Activated CD8-positive, alpha-beta memory T cell treated with anti-CD3 and anti-CD28 coated beads for 1 hour (primary cell): Measurements from ENCODE around the gene FAM120A.

Source experiments
- DNase-seq, 2 donors: peaks; one replicate each; pipeline ENCODE4 v3.0.0-alpha.2; 2020; ENCODE audit warnings: low read depth in 1 of 2; ENCODE audit errors: extremely low read depth in 1 of 2

Gene FAM120A

GRCh38 chr9:93591301-93592007 lies 140.0 kb downstream of the FAM120A start:
- DNase-seq: no peak

- no peak for DNase-seq
Observed at GRCh38 chr9:93592008-93592642, 140.6 kb downstream of the FAM120A start.

DNA sequence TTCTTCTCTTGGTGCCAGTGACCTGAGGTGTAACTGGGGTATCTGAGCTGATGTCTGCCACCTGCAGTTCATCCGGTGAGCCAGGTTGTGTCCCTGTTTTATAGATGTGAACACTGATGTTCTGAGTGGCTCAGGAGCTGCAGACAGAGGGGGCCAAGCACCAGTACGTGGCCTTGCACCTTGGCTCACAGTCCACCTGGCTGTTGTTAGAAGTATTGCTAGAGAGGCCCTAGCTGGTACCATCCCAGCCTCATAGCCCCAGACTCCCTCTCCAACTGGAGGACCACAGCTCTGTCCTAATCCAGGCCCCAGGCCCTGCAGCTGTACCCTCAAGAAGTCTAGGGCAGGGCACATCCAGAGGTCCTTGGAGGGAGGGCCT lies 141.1 kb downstream of the FAM120A start:
- no peak for DNase-seq

GRCh38 chr9:93593144-93593658 lies 141.7 kb downstream of the FAM120A start:
- no peak for DNase-seq

- no peak for DNase-seq
Observed at GRCh38 chr9:93594041-93594756, 142.7 kb downstream of the FAM120A start.

DNA sequence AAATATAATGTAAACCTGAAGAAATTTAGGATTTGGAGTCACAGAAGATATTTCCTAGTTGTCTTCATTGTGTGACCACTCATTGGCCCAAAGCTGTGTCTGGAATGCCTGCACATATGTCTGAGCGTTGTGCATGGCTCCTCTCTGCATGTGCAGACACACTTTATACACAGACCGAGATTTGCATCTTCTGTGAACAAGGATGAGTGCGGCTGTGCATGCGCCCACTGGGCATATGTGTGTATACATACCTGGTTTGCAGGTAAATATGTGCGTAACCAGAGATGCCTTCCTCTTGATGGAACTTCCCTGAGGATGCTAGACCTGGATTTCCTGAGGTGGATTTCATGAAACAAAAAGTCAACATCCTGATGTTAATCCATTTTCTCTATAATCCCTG lies 144.0 kb downstream of the FAM120A start:
- no peak for DNase-seq

GRCh38 chr9:93595861-93596365 lies 144.4 kb downstream of the FAM120A start:
- DNase-seq: no peak

DNA sequence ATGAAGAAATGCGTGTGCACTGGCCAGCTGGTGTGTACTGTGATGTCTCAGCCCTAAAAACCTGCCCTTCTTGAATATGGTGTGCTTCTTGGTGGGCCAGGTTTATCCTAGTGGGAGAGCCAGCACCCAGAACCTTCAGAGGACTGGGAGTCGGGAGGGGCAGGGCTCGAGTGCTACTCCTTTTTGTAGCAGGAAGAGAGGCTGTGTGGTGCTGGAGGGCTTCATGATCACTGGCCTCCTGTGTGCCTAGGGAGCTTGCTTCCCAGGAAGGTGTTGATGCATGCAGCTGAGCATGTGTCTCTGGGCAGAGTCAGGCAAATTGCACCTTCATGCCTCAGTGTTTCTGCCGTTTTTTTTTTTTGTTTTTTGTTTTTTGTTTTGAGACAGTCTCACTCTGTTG lies 144.9 kb downstream of the FAM120A start:
- no peak for DNase-seq

GRCh38 chr9:93597142-93597706 lies 145.7 kb downstream of the FAM120A start:
- DNase-seq: no peak

DNA sequence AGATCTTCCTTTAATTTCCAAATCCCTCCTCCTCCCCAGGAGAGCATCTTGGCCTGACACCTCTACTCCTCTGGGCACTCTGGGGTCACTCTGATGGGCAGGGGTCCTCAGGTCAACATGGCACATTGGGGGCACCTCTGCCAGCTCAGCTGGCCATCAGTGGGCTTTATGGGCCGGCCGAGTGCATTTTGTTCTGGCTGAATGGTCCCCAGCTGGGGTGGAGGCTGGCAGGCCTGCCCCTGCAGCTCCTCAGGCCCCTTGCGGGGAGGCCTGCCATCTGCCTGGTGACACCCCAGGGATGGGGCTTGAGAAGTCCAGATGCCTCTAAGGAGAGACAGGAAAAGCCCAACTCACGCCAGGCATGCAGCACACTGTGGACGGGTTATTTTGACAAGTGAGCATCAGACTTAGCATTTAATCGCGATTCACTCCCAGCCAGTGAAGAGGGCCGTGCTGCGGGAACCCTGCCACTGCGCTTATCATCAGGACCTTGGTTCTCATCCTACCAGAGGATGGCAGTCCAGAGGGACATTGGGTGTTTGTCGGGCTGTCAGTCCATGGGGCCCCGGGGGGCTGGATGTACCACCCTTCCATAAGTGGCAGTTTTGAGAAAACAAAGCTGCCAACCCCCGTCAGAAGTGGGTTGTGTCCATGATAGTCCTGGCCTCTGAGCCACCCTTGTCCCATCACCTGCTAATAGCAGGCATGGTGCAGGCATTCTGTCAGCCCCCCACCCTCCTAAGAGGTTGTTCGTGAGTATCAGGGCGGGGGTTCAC lies 146.6 kb downstream of the FAM120A start:
- DNase-seq: no peak

- no peak for DNase-seq
Observed at GRCh38 chr9:93598647-93599241, 147.3 kb downstream of the FAM120A start.

- DNase-seq: no peak
Observed at GRCh38 chr9:93599571-93600403, 148.3 kb downstream of the FAM120A start.

- no peak for DNase-seq
Observed at GRCh38 chr9:93600504-93600903, 149.0 kb downstream of the FAM120A start.

- DNase-seq: no peak
Observed at GRCh38 chr9:93601063-93601462, 149.6 kb downstream of the FAM120A start.

- DNase-seq: no peak
Observed at GRCh38 chr9:93601666-93602065, 150.2 kb downstream of the FAM120A start.

DNA sequence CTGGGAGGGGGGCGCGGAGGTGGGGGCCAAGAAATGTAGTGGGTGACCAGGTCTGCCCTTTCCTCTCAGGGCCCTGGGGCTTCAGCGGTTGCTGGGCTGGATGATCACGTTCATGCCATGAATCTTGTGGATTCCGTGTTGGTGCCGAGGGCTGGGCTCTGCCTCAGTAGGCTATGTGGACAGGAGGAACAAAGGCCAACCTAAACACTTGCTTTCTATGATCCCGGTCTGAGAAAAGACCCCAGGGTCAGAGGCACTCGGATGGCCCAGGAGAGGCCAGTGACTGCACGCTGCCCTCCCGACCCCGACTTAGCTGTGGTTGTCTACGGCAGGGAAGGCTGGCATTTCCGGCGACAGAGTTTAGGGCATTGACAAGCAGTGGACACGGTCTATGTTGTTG lies 151.5 kb downstream of the FAM120A start:
- no peak for DNase-seq

DNA sequence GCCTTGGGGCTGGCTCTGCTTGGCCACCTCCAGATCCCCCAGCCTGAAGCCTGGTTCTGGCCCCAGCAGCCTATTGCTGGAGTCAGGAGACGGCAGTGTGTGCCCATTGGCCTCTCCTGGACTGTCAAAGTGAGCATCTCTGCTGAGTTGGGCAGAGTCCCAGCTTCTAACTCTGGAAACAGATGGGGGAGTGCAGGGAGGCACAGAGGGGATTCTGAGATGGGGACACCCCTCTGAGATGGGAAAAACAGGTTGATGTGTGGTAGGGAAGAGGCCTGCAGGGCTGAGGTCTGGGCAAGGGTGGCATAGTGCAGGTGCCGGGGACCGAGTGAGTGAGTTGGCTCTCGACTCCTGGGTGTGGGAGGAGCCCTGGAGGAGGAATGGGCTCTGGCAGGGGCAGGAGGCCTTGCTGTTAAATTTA lies 152.4 kb downstream of the FAM120A start:
- DNase-seq: no peak

DNA sequence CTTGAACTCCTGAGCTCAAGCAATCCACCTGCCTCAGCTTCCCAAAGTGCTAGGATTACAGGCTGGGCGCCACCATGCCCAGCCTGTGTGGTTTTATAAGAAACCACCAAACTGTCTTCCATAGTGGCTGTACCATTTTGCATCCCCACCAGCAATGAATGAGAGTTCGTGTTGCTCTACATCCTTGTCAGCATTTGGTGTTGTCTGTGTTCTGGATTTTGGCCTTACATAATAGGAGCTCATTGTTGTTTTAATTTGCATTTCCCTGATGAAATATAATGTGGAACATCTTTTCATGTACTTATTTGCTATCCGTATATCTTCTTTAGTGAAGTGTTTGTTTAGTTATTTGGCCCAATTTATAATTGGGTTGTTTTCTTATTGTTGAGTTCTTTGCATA lies 154.7 kb downstream of the FAM120A start:
- DNase-seq: no peak

GRCh38 chr9:93610206-93610605 lies 158.7 kb downstream of the FAM120A start:
- no peak for DNase-seq
